HepG2 (cell line): ENCODE data around the gene FAM83G. TPM values are rescaled to one million over a fixed set of nuclear protein-coding genes. Genes with fewer than 3 reads are reported as not detected.

Experiments used
- AGO2 ChIP-seq: fragments of 200-400 bp; formaldehyde crosslinking; optimal IDR thresholded peaks from 2 replicates; pipeline ENCODE3; 2017; ENCODE audit warnings: mild to moderate bottlenecking, low read depth, low read length, moderate library complexity
- MAFF ChIP-seq: IDR thresholded peaks from 2 replicates; pipeline ENCODE4 v1.6.1; 2011; ENCODE audit warnings: low read depth, low read length, improper control_type of control experiment
- MAFK ChIP-seq, 2 experiments: IDR thresholded peaks in 1 of 2; conservative IDR thresholded peaks in 1 of 2; 2 replicates each; pipeline ENCODE4 v1.6.1; 2011; ENCODE audit warnings: improper control_type of control experiment in 2 of 2, low read length in 2 of 2
- RBM39 ChIP-seq: fragments of 200-400 bp; formaldehyde crosslinking; IDR thresholded peaks from one replicate; pipeline ENCODE4 v1.6.1; 2018; ENCODE audit warnings: antibody characterized with exemption, mild to moderate bottlenecking, low read depth, low read length; ENCODE audit not compliant: poor library complexity, severe bottlenecking
- TBL1XR1 ChIP-seq: fragments of 150-350 bp; IDR thresholded peaks from 2 replicates; pipeline ENCODE4 v1.6.1; 2014; ENCODE audit warnings: borderline replicate concordance, low read length; ENCODE audit not compliant: partially characterized antibody
- XBP1 ChIP-seq: sonication (generic); formaldehyde crosslinking; IDR thresholded peaks from 2 replicates; pipeline ENCODE4 v1.5.0; 2020; ENCODE audit warnings: missing genetic modification reagents
- ZFX ChIP-seq: sonication (generic); formaldehyde crosslinking; IDR thresholded peaks from 2 replicates; pipeline ENCODE4 v1.4.0; 2020; ENCODE audit warnings: mild to moderate bottlenecking, low read depth, missing genetic modification reagents, moderate library complexity
- ZMAT5 ChIP-seq: sonication (generic); formaldehyde crosslinking; IDR thresholded peaks from 2 replicates; pipeline ENCODE4 v1.5.0; 2020; ENCODE audit warnings: mild to moderate bottlenecking, low read depth, missing genetic modification reagents, borderline replicate concordance
- ZNF367 ChIP-seq: sonication (generic); formaldehyde crosslinking; IDR thresholded peaks from 2 replicates; pipeline ENCODE4 v1.4.0; 2020; ENCODE audit warnings: missing genetic modification reagents, borderline replicate concordance
- ZNF687 ChIP-seq: sonication (generic); formaldehyde crosslinking; IDR thresholded peaks from 2 replicates; pipeline ENCODE4 v1.5.1; 2020; ENCODE audit warnings: mild to moderate bottlenecking, missing genetic modification reagents, moderate library complexity
- ZSCAN25 ChIP-seq: sonication (generic); formaldehyde crosslinking; IDR thresholded peaks from 2 replicates; pipeline ENCODE4 v1.8.0; 2022; ENCODE audit warnings: mild to moderate bottlenecking, missing genetic modification reagents
- polyA plus RNA-seq, 8 experiments: library from polyadenylated mRNA; depleted of rRNA in 3 of 8; stranded (reverse) in 7 of 8; unstranded in 1 of 8; fragments of >200 nt; fragmentation: Illumina TruSeq in 4 of 8; extraction: Trizol in 4 of 8; gene quantifications; 2 replicates each; pipeline versions ENCODE4 v1.2.1 to v1.2.3, GENCODE V29; 2011 to 2016; ENCODE audit warnings: low read depth in 4 of 8, missing spikeins in 1 of 8, mixed read lengths in 1 of 8; ENCODE audit not compliant: insufficient read depth in 1 of 8
- total RNA-seq, 5 experiments: library from RNA; depleted of rRNA; stranded (reverse); fragments of >200 nt; fragmentation: Illumina TruSeq; extraction: Trizol; gene quantifications; 2 replicates each; pipeline ENCODE4 v1.2.3, GENCODE V29; 2016; ENCODE audit warnings: low read depth in 1 of 5

FAM83G gene
- total and polyA plus RNA-seq, 2 of the 13 experiments (the other 11 are each of a cell fraction or from before 2014, with no cell fraction given): 13.7 to 18.6 TPM

- TF ChIP-seq AGO2 (peak; percentile 29), ZNF687 (CRISPR knock-in tag) (peak; percentile 27), TBL1XR1 (no peak), ZFX (CRISPR knock-in tag) (peak; percentile 20; the same call in 1 of the 2 replicates), ZNF367 (CRISPR knock-in tag) (no peak), MAFK (conservative IDR thresholded peaks at IDR 0.05 in 1 of 2, IDR thresholded peaks at IDR 0.05 in 1 of 2; ENCODE audit: low read length in 2 of 2) (peak; percentile 67 to 69; a peak in 3 of 4 replicates), XBP1 (CRISPR knock-in tag) (no peak), ZMAT5 (CRISPR knock-in tag) (no peak), RBM39 (peak; percentile 26), ZSCAN25 (CRISPR knock-in tag) (no peak), MAFF (peak; percentile 49; the same call in 1 of the 2 replicates)
- TF ChIP-seq, all 625 proteins: peak for 8
Measured at GRCh38 chr17:19000531-19001325, 3.8 kb downstream of the FAM83G start (continued).
